GM12874 (cell line): ENCODE results near the gene DPYSL5.

Experiments used
- CTCF ChIP-seq: IDR thresholded peaks from 2 replicates; pipeline ENCODE4 v1.5.1; 2011; ENCODE audit warnings: low read depth, mild to moderate bottlenecking, control low read depth, low read length, moderate library complexity; ENCODE audit not compliant: insufficient read depth

The DPYSL5 gene

GRCh38 chr2:26898480-26899078 is 50.6 kb downstream of the DPYSL5 start:
- no peak for TF ChIP-seq CTCF

- TF ChIP-seq CTCF = no peak
Measured at GRCh38 chr2:26899500-26900164, 51.7 kb downstream of the DPYSL5 start.

GRCh38 chr2:26900831-26901321 is 52.9 kb downstream of the DPYSL5 start:
- TF ChIP-seq CTCF = no peak

- TF ChIP-seq CTCF = no peak
Measured at GRCh38 chr2:26901326-26902183, 53.6 kb downstream of the DPYSL5 start.

GRCh38 chr2:26903676-26904075 is 55.7 kb downstream of the DPYSL5 start:
- TF ChIP-seq CTCF = no peak

- TF ChIP-seq CTCF = no peak
Measured at GRCh38 chr2:26904839-26905238, 56.9 kb downstream of the DPYSL5 start.
